Psoas muscle (tissue), 8 donors: Measurements from ENCODE around the gene RB1. TPM values are rescaled to one million over a fixed set of nuclear protein-coding genes. Genes with fewer than 3 reads are reported as not detected.

Experiments
- ATAC-seq, 4 donors: fragments of 200-7000 bp; cut with Tn5 transposase; one replicate each; pipeline ENCODE4 v1.9.1; 2020; ENCODE audit warnings: moderate library complexity in 3 of 4, mild to moderate bottlenecking in 2 of 4
- DNase-seq, 2 donors: peaks; one replicate each; pipeline ENCODE4 v3.0.0-alpha.2; 2020
- H3K27ac ChIP-seq: fragments of 200-600 bp; one replicate; pipeline ENCODE4 v1.8.0; 2022
- H3K27me3 ChIP-seq, 3 donors: fragments of 200-600 bp in 1 of 3; one replicate each; pipeline versions ENCODE4 v1.6.1 to v1.8.0; 2013 to 2022; ENCODE audit warnings: low read length in 2 of 3, mild to moderate bottlenecking in 2 of 3, moderate library complexity in 1 of 3; ENCODE audit not compliant: insufficient read depth in 3 of 3
- H3K36me3 ChIP-seq, 2 donors: fragments of 200-600 bp in 1 of 2; one replicate each; pipeline versions ENCODE4 v1.6.1 to v1.8.0; 2013 to 2022; ENCODE audit warnings: low read depth in 1 of 2, mild to moderate bottlenecking in 1 of 2, moderate library complexity in 1 of 2; ENCODE audit not compliant: insufficient read depth in 1 of 2
- H3K4me1 ChIP-seq: fragments of 200-600 bp; one replicate; pipeline ENCODE4 v1.8.0; 2022
- H3K4me3 ChIP-seq: fragments of 200-600 bp; one replicate; pipeline ENCODE4 v1.8.0; 2022; ENCODE audit warnings: mild to moderate bottlenecking
- H3K9me3 ChIP-seq: fragments of 200-600 bp; one replicate; pipeline ENCODE4 v1.8.0; 2022
- WGBS, 3 donors: extraction: QIAGEN DNeasy Blood & Tissue Kit; methylation state at CpG; one replicate each; pipeline versions ENCODE4 v1.1.6 to v1.1.7; 2013; 5-methylcytosine and 5-hydroxymethylcytosine counted together
- intact Hi-C, 2 donors: fragments of 100-400 bp; cut with DNase I; formaldehyde crosslinking; loops; one replicate each; pipeline versions ENCODE4 v1.11.0 to v1.14.2; 2022
- polyA plus RNA-seq, 3 donors: library from polyadenylated mRNA; stranded (reverse); fragments of 200-250 nt; gene quantifications; one replicate each; pipeline ENCODE4 v1.2.3, GENCODE V29; 2013
- total RNA-seq, 4 donors: library from RNA; stranded (reverse); fragmentation: NEBNext Ultra II Directional in 2 of 4; extraction: Animal tissue kit (Norgen Biotek cat#: 25700) in 2 of 4; gene quantifications; one replicate each; pipeline versions ENCODE4 v1.2.1 to v1.2.4, GENCODE V29; 2021 to 2023
- TF ChIP-seq, protein P1 (sequence below): fragments of 200-600 bp; IDR thresholded peaks from one replicate; pipeline ENCODE4 v1.8.0; 2022; ENCODE audit warnings: antibody characterized with exemption
- donor health status: healthy with polysubstance abuse.
- donor health status: DM: no; HTN: no; CAD: no; lungs with moderate emphysema.
- donor health status: Bipolar disorder and iron deficiency.
- donor health status: healthy.
- donor health status: DM: yes; HTN: yes; CAD: no.
- donor health status: DM: no; HTN: no; CAD: no.
- donor health status: DM: no; HTN: no; CAD: no.
- donor health status: DM: yes; HTN: yes; CAD: no.

Gene RB1
- total and polyA plus RNA-seq, 7 donors, result 16.6 to 35.6 (median 28.0) TPM

DNA sequence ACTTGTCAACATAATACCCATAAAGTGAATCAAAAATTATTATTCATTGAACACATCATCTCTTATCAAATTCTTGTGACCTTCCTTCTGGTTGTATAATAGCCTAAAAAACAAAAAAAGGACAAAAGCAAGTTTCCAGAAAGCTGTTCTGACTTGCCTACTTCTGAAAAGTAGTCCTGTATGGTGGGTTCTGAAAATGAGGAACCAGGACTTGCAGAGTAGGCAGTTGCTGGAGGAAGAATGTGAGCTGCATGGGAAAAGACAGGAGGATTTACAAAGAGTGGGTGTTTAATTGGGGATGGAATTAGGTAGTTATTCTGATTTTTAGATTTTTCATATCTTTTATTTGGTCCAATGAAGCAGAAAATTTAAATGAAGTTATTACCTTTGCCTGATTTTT, 172.7 kb downstream of the RB1 start:
- intact Hi-C loops, result no loop called here
- no peak overlapping the region for H3K27ac ChIP-seq
- H3K9me3 ChIP-seq, result no peaks in the 10 kb centered on the region
- peaks cover 2 to 75% of the 10 kb centered on the region in 2 donors for H3K36me3 ChIP-seq
- H3K4me1 ChIP-seq, result no peaks in the 10 kb centered on the region
- TF ChIP-seq, protein P1, sequence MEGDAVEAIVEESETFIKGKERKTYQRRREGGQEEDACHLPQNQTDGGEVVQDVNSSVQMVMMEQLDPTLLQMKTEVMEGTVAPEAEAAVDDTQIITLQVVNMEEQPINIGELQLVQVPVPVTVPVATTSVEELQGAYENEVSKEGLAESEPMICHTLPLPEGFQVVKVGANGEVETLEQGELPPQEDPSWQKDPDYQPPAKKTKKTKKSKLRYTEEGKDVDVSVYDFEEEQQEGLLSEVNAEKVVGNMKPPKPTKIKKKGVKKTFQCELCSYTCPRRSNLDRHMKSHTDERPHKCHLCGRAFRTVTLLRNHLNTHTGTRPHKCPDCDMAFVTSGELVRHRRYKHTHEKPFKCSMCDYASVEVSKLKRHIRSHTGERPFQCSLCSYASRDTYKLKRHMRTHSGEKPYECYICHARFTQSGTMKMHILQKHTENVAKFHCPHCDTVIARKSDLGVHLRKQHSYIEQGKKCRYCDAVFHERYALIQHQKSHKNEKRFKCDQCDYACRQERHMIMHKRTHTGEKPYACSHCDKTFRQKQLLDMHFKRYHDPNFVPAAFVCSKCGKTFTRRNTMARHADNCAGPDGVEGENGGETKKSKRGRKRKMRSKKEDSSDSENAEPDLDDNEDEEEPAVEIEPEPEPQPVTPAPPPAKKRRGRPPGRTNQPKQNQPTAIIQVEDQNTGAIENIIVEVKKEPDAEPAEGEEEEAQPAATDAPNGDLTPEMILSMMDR, result no peak
- DNase-seq (no peak), ATAC-seq (no peak)
- no peak overlapping the region for H3K4me3 ChIP-seq
- no peaks in the 10 kb centered on the region for H3K27me3 ChIP-seq

DNA sequence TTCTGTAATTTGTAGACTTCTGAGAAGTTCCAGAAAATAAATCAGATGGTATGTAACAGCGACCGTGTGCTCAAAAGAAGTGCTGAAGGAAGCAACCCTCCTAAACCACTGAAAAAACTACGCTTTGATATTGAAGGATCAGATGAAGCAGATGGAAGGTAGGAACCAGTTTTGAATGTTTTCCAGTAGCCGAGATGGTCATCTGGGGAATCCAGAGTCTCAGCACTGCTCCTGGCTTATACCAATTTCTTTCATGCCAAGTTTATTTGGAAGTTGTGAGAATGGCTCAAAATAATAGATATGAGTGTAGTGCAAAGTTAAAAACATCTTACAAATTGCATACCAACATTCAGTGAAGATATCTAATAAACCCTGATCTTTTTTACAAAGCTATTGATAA, 173.1 kb downstream of the RB1 start:
- Histone ChIP-seq H3K4me3 (no peak overlapping the region), H3K27ac (no peak overlapping the region), H3K36me3 (peaks cover 2 to 78% of the 10 kb centered on the region in 2 donors), H3K4me1 (no peaks in the 10 kb centered on the region), H3K27me3 (no peaks in the 10 kb centered on the region), H3K9me3 (no peaks in the 10 kb centered on the region)
- TF ChIP-seq, protein P1, result no peak
- 26 to 50% (median 36%) methylated on average over 4 of the region's 4 CpGs for WGBS, 3 donors
- intact Hi-C loops, result no loop called here
- ATAC-seq, result no peak
- DNase-seq, result no peak

DNA sequence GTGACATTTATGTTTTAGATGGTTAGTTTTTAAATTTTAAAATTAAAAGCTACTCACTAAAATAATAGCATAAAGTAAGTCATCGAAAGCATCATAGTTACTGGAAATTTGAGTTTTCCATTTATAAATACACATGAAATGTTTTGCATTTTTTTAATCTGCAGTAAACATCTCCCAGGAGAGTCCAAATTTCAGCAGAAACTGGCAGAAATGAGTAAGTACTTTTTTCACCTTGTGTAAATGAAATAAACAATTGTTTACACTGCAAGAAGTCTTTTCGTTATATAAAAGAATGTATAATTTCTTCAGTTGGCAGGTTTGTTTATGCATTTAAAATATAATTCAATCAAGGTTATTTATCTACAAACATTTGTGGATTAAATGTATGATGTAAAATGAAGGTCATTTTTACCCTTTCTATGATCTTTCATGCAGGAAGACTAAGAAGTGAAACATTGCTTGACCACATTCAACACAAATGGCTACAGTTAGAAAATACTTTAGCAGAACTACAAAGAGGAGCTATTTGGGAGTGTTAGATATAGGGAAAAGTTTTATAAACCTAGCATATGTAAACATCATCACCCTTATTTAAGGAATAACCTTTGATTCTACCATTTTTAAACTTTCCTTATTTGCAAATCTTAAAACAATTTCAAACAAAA, 173.8 kb downstream of the RB1 start:
- Histone ChIP-seq H3K4me3 (no peak overlapping the region), H3K27me3 (no peaks in the 10 kb centered on the region), H3K27ac (no peak overlapping the region), H3K36me3 (peaks cover 2 to 77% of the 10 kb centered on the region in 2 donors), H3K4me1 (no peaks in the 10 kb centered on the region), H3K9me3 (no peaks in the 10 kb centered on the region)
- TF ChIP-seq, protein P1, result no peak
- ATAC-seq, result no peak
- intact Hi-C loops, result no loop called here
- WGBS, 3 donors, result 86 to 91% (median 90%) methylated on average over 2 of the region's 2 CpGs
- no peak for DNase-seq

DNA sequence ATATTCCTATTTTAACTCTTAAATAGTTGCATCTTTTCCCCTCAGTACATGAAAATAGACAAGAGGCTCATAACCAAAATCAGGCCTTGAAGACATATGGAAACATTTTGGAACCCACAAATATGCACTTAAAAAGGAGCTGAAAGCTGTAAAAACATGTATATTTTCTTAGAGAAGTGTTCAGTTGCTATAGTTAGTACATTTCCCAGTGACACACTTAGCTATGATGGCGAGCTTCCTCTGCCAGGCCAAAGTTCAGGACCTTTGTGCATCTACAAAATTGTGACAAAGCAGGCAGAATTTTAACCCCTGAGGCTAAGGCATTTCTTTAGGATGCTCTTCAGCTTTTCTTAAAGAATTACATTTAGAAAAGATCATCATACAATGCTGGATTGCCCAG, 174.8 kb downstream of the RB1 start:
- Histone ChIP-seq H3K27ac (no peak overlapping the region), H3K9me3 (no peaks in the 10 kb centered on the region), H3K4me3 (no peak overlapping the region), H3K27me3 (no peaks in the 10 kb centered on the region), H3K36me3 (peaks cover 2 to 77% of the 10 kb centered on the region in 2 donors), H3K4me1 (no peaks in the 10 kb centered on the region)
- TF ChIP-seq, protein P1, result no peak
- DNase-seq (no peak), ATAC-seq (no peak)
- intact Hi-C loops, result no loop called here
- 82 to 85% (median 83%) methylated on average over 1 of the region's 1 CpG for WGBS, 3 donors

DNA sequence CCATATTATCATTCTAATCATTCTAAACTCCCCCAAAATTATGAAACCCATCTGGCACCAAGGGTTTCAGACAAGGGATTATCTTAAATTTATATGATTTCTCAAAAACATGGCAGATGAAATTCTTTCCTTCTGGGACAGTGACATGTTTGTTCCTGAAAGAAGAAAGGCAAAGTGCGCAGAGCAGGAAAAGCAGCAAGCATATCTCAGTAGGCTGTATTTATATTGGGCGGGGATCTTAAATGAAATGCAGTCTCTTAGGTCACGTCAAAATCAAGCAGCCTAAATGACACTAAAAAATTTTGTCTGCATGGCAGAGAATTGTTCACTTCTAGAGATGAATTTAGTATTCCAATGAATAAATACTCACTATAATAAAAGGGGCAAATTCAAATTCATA, 180.0 kb downstream of the RB1 start:
- WGBS, 3 donors, result 98 to 99% (median 98%) methylated on average over 3 of the region's 3 CpGs
- Histone ChIP-seq H3K27ac (no peak overlapping the region), H3K4me3 (no peak overlapping the region), H3K4me1 (no peaks in the 10 kb centered on the region), H3K9me3 (no peaks in the 10 kb centered on the region), H3K27me3 (no peaks in the 10 kb centered on the region), H3K36me3 (peaks cover 2 to 41% of the 10 kb centered on the region in 2 donors)
- DNase-seq, result no peak
- no peak for ATAC-seq
- TF ChIP-seq, protein P1, result no peak
- intact Hi-C loops, result no loop called here
